Iris pigment epithelial cell (primary cell): Measurements from ENCODE around the gene BTBD18.
A peak's percentile ranks its signal among the peaks of the same experiment; 100 is the strongest.

Experiments used
- DNase-seq: peaks from one replicate; pipeline ENCODE4 v3.0.0-alpha.2; 2011; ENCODE audit warnings: low read depth

BTBD18 gene, protein sequence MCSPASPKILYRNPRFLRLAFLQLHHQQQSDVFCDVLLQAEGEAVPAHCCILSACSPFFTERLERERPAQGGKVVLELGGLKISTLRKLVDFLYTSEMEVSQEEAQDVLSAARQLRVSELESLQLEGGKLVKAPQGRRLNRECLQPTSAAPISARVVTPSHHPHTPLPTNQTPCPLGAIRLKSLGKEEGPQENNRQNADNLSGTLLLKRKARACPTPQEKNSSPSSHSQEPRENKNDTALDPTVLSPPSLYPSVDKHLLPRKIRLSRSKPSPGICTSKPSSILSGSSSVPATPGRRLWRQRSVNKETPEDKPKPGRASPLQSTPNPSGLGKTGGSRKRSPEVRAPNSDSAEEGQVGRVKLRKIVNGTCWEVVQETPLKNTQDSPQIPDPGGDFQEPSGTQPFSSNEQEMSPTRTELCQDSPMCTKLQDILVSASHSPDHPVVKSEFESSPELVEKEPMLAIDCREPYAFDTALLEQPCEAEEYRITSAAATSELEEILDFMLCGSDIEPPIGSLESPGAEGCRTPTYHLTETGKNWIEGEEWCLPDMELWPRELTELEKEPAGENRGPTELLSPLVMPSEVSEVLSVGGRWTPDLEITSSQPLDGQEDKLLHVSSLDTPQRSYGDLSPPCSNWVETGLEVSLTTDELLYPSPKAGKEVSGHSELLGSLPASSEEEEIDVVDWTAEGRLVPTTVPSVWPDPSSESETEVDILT

GRCh38 chr11:57751676-57752253 lies at the start of gene BTBD18:
TSS of gene BTBD18 (minus strand) at chr11:57751819. CDS start at chr11:57751188, 631 bp downstream.
- peak; percentile 68 for DNase-seq

- peak; percentile 43 for DNase-seq
These were observed 49.5 kb upstream of the BTBD18 start for GRCh38 chr11:57801183-57801485.

- peak; percentile 71 for DNase-seq
These were observed 49.0 kb upstream of the BTBD18 start for GRCh38 chr11:57800444-57801182.

DNA sequence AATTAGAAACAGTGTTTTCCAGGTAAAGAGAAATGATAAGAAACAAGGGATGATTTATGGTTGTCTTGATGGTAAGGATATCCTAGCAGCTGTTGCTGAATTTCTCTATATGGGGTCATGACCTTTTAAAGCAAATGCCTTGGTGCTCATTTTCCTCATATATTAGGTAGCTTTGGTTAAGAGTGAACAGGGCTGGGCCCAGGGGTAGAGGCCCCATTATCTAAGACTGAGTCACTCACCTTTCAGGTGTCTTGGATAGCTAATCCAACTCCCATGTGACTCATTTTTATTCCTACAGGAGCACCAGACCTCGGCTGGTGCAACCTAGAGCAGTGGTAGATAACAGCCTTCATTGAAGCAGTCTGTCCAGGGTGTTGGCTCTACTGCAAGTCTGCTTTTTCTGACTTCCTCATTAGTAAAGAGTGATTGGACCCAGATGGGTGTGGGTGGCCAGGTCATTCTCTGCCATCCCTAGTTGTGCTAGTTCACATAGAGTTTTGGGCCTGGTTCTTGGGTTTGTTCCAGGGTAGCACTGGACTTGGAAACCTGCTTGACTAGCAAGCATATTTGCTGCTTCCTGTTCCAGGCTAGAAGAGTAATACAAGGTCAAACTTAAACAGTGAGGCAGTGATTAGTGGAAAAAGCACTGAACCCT lies 47.4 kb upstream of the BTBD18 start:
- DNase-seq = peak; percentile 50

DNA sequence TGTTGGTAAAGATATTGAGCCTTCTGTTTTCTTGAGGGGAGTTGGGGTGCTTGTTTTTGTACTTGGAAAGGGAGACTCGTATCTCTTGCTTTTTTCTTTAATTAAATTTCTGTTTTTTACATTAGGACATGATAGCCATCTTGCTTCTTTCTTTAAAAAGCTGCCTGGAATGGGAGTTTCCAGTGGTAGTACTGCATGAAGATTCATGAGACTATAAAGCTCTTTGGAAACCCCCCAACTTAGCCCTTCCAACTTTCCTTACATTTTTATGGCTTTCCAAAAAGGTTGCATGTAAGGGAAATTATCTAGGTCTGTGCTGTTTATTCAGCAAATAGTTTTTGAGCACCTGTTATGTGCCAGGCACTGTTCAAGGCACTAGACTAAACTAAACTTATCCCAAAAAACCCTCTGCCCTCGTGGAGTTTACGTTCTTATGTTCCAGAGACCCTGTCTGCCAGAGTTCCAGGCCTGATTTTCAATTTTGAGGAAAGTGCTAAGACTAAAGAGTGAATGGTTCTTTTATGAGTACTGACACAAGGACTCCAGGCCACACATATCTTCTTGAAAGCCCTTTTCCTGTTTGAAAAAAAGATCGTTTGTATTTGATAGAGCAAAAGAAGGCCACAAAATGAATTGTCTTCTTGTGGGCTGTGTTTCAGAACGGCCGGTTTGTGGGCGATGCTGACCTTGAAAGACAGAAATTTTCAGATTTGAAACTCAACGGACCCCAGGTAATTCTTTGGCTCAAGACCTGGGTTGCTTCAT lies 41.9 kb upstream of the BTBD18 start:
- no peak for DNase-seq

- no peak for DNase-seq
These were observed 41.3 kb upstream of the BTBD18 start for GRCh38 chr11:57792870-57793269.

DNA sequence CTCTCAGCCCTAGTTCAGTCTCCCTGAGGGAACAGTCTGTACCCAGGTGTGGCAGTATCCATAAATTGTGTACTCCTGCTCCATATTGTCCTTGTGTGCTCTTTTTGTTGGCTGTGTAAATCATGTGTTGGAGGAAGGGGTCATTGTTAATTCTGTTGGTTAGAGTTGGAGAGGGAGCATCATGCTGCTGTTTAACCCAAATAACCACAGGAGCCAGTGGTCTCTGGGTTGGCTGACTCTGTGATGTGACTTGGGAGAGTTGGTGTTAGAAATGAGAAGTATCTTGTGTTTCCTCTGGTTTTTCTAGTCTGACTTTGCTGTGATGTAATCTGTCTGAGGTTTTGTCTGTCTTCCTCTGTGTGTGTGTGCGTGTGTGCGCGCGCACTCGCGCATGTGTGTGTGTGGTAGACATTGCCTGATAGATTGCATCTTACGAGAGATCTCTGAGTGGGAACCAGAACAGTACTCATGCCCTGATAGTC lies 40.5 kb upstream of the BTBD18 start:
- DNase-seq = peak; percentile 76

GRCh38 chr11:57791321-57792059 lies 39.9 kb upstream of the BTBD18 start:
- DNase-seq = no peak

DNA sequence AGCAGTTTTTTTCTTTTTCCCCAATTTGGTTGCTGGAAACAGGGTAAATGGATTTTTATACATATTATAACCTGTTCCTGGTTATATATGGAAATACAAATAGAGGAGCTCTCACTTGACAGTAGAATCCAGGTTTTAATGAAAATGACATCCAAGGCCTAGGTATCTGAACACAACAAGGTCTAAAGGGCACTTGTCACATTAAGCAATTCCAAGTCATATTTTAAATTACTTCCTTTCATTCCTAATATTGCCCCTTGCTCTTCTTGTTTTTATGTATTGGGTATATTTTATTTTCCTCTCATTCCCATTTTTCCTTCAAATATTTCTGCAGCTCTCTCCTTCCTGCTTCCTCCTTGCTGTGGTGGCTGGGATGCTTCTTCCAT lies 37.1 kb upstream of the BTBD18 start:
- DNase-seq = no peak

DNA sequence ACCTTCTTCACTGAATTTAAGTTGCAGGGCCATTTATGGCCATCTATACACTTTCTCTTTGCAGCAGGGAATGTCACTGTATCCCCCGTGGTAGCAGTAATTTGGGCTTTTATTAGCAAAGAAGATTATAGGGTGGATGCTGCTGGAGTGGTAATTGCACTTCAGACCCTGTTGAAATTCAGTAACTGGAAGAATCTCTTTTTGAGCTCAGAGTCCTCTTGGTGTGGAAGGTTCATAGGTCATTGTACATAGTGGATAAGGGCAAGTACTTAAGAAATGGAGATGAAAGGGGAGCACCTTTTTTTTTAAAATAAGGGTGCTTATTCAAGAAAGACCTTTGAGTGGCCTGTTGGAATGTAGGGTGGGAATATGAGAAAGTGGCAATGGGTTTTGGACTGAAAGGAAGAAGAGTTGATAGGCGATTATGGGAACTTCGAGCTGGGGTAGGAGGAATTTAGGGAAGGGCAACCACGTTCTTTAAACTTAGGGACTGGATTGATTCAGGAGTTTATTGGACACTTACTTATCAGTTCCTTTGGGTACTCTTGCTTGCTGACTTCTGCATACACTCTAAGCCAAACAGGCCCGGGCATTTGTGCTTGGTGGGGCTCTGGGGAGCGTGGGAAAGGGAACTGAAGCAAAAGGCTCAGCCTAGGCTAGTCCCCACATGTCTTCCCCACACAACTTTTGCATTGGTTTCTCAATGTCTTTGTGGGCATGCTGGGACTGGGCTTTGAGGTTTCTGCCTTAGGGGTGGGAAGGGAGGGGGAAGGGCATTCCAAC lies 36.5 kb upstream of the BTBD18 start:
- peak; percentile 55 for DNase-seq

GRCh38 chr11:57787006-57787604 lies 35.5 kb upstream of the BTBD18 start:
- DNase-seq = no peak

- no peak for DNase-seq
These were observed 34.8 kb upstream of the BTBD18 start for GRCh38 chr11:57786436-57786835.

DNA sequence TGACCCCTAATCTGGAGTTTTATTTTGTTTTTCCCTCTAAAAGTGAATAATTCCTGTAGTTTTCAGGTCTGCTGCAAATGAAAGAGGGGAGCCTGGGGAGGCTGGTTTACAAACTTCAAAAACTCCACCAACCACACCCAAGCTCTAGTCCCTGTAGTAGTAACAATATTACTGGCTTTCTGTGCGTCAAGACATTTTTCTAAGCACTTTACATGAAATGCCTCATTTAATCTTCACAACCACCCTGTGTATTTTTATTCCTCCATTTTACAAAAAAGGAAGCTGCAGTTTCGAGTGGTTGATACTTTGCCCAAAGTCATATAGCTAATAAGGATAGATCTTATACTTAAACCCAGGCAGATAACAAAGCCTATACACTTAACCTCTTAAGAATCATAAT lies 33.5 kb upstream of the BTBD18 start:
- DNase-seq = no peak

GRCh38 chr11:57781529-57781943 lies 29.9 kb upstream of the BTBD18 start:
- DNase-seq = no peak

DNA sequence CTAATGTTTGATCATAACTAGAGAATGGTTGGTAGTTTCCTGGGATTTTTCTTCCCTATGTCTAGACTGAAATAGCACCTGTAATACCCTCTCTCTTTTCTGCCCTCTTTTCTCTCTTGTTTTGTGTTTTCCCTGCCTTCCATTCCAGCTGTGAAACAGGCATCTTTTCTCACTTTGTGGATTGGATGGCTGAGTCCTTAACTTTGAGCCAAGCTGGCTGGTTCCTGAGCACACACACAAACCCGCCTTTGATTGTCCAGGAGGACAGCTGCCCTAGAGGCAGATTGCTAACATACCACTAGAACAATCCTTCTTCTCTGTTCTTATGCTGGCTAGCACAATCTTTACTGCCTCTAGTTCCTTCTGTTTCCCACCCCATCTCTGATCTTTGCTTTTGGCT lies 27.7 kb upstream of the BTBD18 start:
- peak; percentile 64 for DNase-seq

DNA sequence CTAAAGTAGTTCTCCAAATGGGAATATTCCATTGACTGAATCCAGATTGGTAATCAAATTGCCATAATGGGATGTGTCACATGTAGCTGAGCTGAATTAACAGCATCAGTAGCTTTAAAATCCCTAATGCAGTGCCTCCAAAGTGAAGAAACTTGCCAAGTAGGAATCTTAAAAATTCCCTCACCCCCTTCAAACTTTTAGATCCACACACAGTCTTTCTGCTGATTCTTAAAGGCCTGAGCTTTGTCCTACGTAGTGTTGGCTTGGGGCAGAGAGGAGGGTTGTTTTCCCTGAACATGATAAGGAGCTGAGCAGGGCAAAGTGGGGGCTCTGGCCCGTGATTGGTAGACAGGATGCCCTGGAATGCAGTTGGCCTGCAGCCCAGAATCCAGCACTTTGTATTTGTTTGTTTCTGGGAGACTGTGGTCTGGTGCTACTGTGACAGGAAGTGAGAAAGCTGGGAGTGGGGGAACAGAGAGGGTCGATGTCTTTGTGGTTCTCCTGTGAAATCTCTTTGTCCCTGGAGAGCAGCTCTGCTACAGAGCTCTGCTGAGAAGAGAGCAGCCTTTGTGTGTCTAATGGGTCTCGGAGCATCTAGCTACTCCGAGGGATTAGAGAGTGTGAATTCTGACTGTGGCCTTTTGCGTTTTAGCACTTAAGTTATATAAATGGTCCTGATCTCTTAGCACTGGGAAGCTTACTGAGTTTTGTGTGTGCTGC lies 26.9 kb upstream of the BTBD18 start:
- DNase-seq = peak; percentile 98

- DNase-seq = no peak
These were observed 26.3 kb upstream of the BTBD18 start for GRCh38 chr11:57777969-57778317.

DNA sequence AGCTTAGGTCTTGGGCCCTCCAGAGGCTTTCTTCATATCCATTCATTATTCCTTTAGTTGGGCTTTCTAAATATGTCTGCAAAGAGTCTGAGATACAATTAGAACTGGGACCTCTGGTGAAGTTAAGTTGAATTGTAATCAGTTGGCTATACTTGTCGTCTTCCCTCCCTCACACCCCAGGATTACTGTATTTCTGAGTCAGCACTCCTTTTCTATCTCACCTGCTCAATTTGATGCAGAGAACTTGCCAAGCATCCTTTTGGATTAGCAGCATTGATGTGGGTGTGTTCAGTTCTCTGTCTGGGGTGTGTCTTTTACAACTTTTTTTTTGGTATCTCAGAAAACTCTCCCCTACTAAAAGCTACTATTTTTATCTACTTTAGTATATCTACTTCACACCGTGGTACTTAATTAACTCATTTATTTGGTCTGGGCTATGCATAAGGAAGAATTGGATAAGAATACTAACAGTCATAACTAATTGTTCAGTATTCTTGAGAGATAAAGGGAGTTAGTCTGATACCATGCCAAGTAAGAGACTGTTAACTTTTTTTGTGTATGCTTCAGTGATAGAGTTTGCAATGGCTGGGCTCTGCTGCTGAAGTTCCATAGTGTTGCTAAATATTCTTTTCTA lies 25.1 kb upstream of the BTBD18 start:
- DNase-seq = no peak
